A673 (cell line): Measurements from ENCODE around the gene U2SURP. TPM values are rescaled to one million over a fixed set of nuclear protein-coding genes. Genes with fewer than 3 reads are reported as not detected.

Experiments used
- BruUV-seq: library from RNA; stranded (reverse); fragments of 400-500 nt; replicated peaks from 2 replicates; lab custom pipeline; 2021; lab: Mats Ljungman, UMichigan
- CTCF ChIA-PET: fragments of 300-600 bp; sonication (Branson Sonifier 250); formaldehyde crosslinking; loops from one replicate; lab custom pipeline; 2022; ENCODE audit warnings: antibody characterized with exemption; lab: Charles Lee
- POLR2A ChIA-PET: fragments of 300-600 bp; sonication (Branson Sonifier 250); formaldehyde crosslinking; loops from one replicate; lab custom pipeline; 2022; ENCODE audit warnings: antibody characterized with exemption; ENCODE audit not compliant: low non-redundant PET; lab: Charles Lee
- DNase-seq: peaks from one replicate; pipeline ENCODE4 v3.0.0-alpha.2; 2015; ENCODE audit warnings: low spot score
- H3K27ac ChIP-seq: fragments of 200-600 bp; sonication (generic); 2 replicates; pipeline ENCODE4 v1.5.1; 2016; ENCODE audit warnings: mixed run types, low read depth, mild to moderate bottlenecking, mixed read lengths, antibody characterized with exemption, low read length; ENCODE audit not compliant: poor library complexity, severe bottlenecking
- H3K27me3 ChIP-seq: fragments of 200-600 bp; sonication (generic); replicated peaks from 2 replicates; pipeline ENCODE4 v1.6.1; 2017; ENCODE audit warnings: mixed run types, low read depth, mild to moderate bottlenecking, mixed read lengths, antibody characterized with exemption, low read length; ENCODE audit not compliant: insufficient read depth, poor library complexity
- H3K36me3 ChIP-seq: fragments of 200-600 bp; sonication (generic); 2 replicates; pipeline ENCODE4 v1.6.1; 2016; ENCODE audit warnings: mixed run types, mild to moderate bottlenecking, mixed read lengths, antibody characterized with exemption, low read length; ENCODE audit not compliant: insufficient read depth, poor library complexity, severe bottlenecking
- H3K4me1 ChIP-seq: fragments of 200-600 bp; sonication (generic); 2 replicates; pipeline ENCODE4 v1.6.1; 2017; ENCODE audit warnings: mixed run types, mild to moderate bottlenecking, mixed read lengths, antibody characterized with exemption, low read length; ENCODE audit not compliant: insufficient read depth, poor library complexity, severe bottlenecking
- H3K4me3 ChIP-seq: fragments of 200-600 bp; sonication (generic); 2 replicates; pipeline ENCODE4 v1.5.1; 2016; ENCODE audit warnings: low read depth, mixed run types, mild to moderate bottlenecking, mixed read lengths, low read length; ENCODE audit not compliant: poor library complexity, severe bottlenecking
- H3K9me3 ChIP-seq: fragments of 200-600 bp; sonication (generic); 2 replicates; pipeline ENCODE4 v1.6.1; 2016; ENCODE audit warnings: mixed run types, low read depth, mild to moderate bottlenecking, mixed read lengths, antibody characterized with exemption, low read length; ENCODE audit not compliant: poor library complexity, severe bottlenecking
- CTCF ChIP-seq: fragments of 300-800, 200-600 bp; sonication (generic); conservative IDR thresholded peaks from 2 replicates; pipeline ENCODE4 v1.5.1; 2017; ENCODE audit warnings: low read depth, mild to moderate bottlenecking, antibody characterized with exemption, low read length, moderate library complexity, mixed read lengths
- EZH2 ChIP-seq: fragments of 200-600 bp; sonication (generic); IDR thresholded peaks from 2 replicates; pipeline ENCODE4 v1.6.1; 2017; ENCODE audit warnings: borderline replicate concordance, low read depth, mild to moderate bottlenecking, mixed read lengths, antibody characterized with exemption, low read length; ENCODE audit not compliant: poor library complexity, severe bottlenecking
- intact Hi-C: fragments of 100-400 bp; cut with micrococcal nuclease; formaldehyde crosslinking; loops from one replicate; pipeline ENCODE4 v1.10.0; 2022; ENCODE audit not compliant: unreplicated experiment
- total RNA-seq: library from RNA; stranded (reverse); gene quantifications from 2 replicates; pipeline ENCODE4 v1.2.3, GENCODE V29; 2021

The U2SURP gene
- total RNA-seq, 1 experiment from 2014 or later = 165 TPM

GRCh38 chr3:142963234-142963515 is 38.2 kb upstream of the U2SURP start:
- no TSS peak for BruUV-seq
- Histone ChIP-seq H3K36me3 (no peaks in the 10 kb centered on the region), H3K4me1 (peaks cover 3% of the 10 kb centered on the region), H3K9me3 (no peaks in the 10 kb centered on the region), H3K27me3 (peaks cover 63% of the 10 kb centered on the region), H3K27ac (no peak overlapping the region), H3K4me3 (peak overlapping the region; percentile 60)
- intact Hi-C loops = no loop called here
- TF ChIP-seq EZH2 (no peak), CTCF (no peak)
- CTCF ChIA-PET = interaction anchor here (0.9 kb wide), 1 partner anchor 135 kb away, joined by 4 read pairs; no protein-coding TSS in a partner anchor
- peak; percentile 4 for DNase-seq
- POLR2A ChIA-PET = no interaction called here

DNA sequence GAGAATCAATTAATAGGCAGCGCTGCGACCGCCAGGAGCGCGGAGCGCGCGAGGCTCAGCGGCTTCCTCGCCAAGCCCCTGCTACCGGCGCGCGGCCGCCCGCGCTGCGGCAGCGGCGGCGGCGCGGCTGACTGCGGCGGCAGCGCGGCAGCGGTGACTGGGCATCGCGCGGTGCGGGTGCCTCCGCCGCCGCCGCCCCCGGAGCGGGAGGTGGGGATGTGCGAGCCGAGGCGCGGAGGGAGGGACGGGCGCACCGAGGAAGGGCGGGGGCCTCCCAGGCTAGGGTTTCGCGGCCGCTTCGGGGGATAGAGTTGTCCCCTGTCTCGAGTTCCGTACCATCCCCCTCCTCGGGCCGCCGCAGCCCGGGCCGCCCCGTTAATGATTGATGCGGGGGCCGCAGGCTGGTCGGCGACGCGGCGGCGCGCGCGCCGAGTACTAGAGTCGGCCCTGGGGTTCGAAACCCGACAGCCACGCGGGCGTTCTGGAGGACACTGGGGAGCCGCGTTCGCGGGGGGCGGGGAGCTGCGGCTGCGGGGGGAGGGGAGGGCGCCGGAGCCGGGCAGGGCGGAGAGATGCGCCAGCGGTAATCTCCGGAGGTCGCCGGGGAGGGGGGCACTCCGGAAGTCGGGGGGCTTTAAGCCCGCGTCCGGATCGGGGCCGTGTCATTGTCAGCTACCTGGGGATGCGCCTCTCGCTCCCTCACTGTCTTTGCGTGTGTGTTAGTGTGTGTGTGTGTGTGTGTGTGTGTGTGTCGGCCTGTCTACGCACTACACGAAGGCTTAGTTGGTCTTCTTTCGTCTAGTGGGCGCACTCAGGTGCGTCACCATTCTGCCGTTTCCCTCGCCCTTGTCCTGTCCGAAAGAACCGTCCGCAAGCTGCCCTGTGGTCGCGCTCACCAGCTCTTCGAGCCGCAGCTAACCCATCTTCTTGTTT is 37.6 kb upstream of the U2SURP start, which contains the start of gene PAQR9:
TSS of gene PAQR9 (minus strand) at position 159 of the 933 bp plus-strand sequence. CDS start 338 bp downstream, outside the sequence.
- Histone ChIP-seq H3K4me1 (peaks cover 3% of the 10 kb centered on the region), H3K27me3 (peaks cover 62% of the 10 kb centered on the region), H3K9me3 (no peaks in the 10 kb centered on the region), H3K4me3 (peak within 1 kb of the TSS; percentile 60), H3K36me3 (no peaks in the 10 kb centered on the region), H3K27ac (no peak within 1 kb of the TSS)
- ChIA-PET CTCF (no interaction called here), POLR2A (no interaction called here)
- no peak for TF ChIP-seq CTCF
- no peak for TF ChIP-seq EZH2
- peak; percentile 31 for DNase-seq
- BruUV-seq = no TSS peak
- intact Hi-C loops = no loop called here

GRCh38 chr3:142965581-142965980 is 35.8 kb upstream of the U2SURP start:
- H3K36me3 ChIP-seq = no peaks in the 10 kb centered on the region
- BruUV-seq = no TSS peak
- CTCF ChIA-PET = interaction anchor here (0.6 kb wide), 1 partner anchor 24 kb away, joined by 3 read pairs; no protein-coding TSS in a partner anchor
- no peak overlapping the region for H3K4me3 ChIP-seq
- intact Hi-C loops = no loop called here
- POLR2A ChIA-PET = no interaction called here
- H3K27me3 ChIP-seq = peaks cover 45% of the 10 kb centered on the region
- H3K9me3 ChIP-seq = no peaks in the 10 kb centered on the region
- no peak for TF ChIP-seq CTCF
- no peak for TF ChIP-seq EZH2
- peaks cover 3% of the 10 kb centered on the region for H3K4me1 ChIP-seq
- H3K27ac ChIP-seq = no peak overlapping the region
- no peak for DNase-seq
